Activated CD4-positive, alpha-beta T cell treated with anti-CD3 and anti-CD28 coated beads for 4 hours (primary cell): ENCODE results near the gene TNFRSF8.

Experiments used
- DNase-seq, 2 donors: peaks; one replicate each; pipeline ENCODE4 v3.0.0-alpha.2; 2020

Gene TNFRSF8

DNA sequence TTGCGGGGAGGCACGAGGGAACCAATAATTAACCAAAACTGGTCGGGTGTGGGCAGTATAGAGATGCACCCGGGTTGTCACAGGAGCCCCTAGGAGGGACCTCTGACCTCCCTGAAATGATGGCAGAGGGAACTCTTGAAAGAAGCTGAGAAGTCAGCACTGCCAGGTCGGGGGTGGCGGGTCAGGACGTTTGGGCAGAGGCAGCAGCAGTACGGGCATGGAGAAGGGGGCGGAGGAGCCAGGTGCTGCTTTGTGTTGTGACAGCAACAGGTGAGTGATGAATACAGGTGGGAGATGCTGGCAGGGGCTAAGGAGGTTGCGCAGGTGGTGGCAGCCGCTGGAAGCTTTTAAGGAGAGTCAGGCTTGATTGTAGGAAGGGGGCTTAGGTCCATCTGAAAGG is 115.4 kb downstream of the TNFRSF8 start:
- no peak for DNase-seq

DNA sequence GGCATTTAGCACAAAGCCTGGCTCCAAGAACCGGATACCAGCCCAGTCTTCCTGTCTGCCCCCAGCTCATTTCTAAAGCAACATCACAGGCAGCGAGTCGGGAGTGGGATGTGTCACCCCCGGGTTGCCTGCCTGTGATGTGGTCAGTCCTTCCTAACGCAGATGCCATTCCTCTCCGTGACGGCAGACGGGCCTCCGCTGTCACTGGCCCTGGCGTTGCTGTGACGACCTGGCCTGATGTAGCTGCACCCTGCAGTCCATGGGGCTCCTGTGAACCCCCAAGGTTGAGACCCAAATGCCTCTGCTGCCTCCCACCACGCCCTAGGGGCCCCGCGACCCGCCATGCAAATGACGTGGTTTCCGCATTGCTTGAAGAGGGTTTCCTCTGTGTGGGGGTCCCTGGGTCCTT is 116.0 kb downstream of the TNFRSF8 start:
- peak; percentile 83 to 89 for DNase-seq

DNA sequence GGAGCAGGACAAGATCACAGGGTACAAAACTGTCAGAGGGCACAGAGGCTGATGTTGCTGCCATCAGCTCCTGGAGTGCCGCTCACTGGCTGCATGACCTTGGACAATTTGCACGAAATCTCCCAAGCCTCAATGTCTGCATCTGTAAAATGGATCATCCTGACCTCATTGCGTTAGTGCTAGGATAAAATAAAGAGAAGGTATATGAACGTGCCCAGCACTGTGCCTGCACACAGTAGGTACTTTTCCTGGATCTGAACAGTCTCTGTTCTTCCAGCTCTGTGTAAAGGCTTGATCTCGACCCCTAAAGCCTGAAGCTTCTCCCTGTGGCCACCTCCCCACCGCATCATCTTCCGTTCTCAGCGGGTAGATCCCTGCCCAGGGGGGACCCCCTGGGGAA is 116.6 kb downstream of the TNFRSF8 start:
- no peak for DNase-seq

- no peak for DNase-seq
Measured at GRCh38 chr1:12180315-12180714, 117.2 kb downstream of the TNFRSF8 start.

- DNase-seq = no peak
Measured at GRCh38 chr1:12180903-12181302, 117.8 kb downstream of the TNFRSF8 start.

- DNase-seq = no peak
Measured at GRCh38 chr1:12181568-12181967, 118.5 kb downstream of the TNFRSF8 start.

DNA sequence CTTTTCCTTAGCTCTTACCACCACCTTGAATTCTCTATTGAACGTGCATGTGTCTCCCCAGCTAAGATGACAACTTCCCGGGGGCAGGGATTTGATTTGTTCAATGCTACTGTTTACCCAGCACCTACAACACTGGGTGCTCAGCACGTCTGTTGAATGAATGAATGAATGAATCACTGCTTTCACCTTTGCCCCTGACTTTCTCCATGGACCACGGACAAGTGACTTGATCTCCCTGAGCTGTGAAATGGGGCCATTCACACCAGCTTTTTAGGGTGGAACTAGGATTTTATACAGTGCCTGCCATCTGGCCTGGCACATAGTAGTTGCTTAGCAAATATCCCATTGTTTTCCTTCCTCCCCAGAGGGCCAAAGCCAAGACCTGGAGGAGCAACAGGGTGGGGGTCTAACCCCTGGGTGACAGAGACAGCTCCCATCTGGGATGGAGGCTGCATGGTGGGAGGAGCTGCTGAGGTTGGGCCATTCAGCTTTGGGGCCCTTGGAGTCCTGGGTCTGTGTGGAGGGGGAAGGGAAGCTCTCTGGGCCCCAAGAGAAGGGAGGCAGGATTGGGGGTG is 119.4 kb downstream of the TNFRSF8 start:
- no peak for DNase-seq

DNA sequence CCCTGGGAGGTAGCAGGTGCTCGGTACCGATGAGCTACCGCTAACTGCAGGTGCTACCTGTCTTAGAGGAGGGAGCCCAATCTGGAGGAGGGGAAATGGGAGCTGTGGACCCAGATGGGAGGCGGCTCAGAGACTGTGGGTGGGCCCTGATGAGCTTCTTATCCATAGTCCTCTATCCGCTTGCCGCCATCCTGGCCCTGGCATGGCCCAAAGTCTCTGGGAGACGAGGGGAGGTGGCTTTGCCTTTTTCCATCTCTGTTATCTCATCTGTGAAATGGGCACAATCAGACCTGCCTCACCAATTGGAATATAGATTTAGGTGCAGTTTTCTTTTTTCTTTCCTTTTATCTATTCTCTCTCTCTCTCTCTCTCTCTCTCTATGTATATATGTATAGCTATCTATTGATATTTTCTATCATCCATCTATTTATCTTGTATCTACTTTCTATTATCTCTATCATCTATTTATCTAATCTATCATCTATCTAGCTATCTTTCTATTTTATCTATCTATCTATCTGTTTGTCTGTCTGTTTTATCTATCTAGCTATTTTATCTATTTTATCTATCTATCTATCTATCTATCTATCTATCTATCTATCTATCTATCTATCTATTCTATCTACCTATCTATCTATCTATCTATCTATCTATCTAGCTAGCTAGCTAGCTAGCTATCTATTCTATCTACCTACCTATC is 120.1 kb downstream of the TNFRSF8 start:
- DNase-seq = no peak

- DNase-seq = no peak
Measured at GRCh38 chr1:12184008-12184681, 121.0 kb downstream of the TNFRSF8 start.

DNA sequence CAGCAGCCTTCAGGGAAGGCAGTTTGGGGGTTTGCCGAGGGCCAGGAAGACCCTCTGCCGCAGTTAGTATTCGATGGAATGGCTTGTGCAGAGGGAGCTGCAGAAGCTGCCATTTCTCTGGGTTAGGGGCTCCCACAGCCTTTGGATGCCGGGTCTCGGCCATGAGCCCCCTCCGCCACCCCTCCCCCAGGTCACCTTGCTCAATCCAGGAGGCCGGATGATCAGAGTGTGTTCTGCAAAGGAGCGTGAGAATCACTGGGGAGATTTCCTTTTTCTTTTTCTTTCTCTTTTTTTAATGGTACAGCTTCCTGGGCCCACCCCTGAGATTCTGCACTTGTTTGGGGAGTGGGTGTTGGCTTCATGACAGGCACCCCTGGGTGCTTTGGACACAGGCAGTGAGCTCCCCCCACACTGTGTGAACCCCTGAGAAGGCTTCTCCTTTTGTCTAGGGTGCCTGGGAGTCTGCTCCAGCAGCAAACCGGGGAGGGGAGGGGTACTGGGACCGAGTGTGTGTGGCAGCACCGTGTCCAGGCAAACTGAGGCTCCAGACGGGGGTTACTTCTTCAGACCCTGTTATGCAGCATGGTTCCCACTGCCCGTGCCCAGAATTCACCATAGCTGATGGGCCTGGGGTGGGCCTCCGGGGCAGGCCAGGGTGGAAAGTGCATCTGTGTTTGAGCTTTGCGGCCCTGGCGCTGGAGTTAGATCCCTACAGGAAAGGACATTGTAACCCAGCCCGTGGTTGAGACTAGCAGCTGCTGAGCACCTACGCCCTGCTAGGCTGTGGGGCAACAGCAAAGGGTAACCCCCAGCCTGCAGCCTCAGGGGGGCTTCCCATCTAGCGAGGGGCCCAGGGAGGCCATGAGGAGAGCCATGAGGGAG is 122.2 kb downstream of the TNFRSF8 start:
- DNase-seq = no peak

- no peak for DNase-seq
Measured at GRCh38 chr1:12185918-12186678, 123.0 kb downstream of the TNFRSF8 start.

DNA sequence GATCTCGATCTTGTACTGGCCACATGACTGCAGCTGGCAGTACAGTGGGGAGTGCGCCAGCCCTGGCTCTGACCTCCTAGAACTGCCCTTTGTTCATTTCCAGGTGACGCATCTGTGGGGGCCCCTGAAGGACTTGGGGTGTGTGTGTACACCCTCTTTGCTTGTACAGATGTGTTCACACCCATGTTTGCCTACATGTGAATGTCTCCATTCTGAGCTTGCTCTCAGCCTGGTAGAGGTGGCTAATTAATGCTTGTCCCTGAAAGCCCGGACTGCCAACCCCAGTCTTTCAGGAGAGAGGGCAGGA is 123.5 kb downstream of the TNFRSF8 start:
- no peak for DNase-seq

DNA sequence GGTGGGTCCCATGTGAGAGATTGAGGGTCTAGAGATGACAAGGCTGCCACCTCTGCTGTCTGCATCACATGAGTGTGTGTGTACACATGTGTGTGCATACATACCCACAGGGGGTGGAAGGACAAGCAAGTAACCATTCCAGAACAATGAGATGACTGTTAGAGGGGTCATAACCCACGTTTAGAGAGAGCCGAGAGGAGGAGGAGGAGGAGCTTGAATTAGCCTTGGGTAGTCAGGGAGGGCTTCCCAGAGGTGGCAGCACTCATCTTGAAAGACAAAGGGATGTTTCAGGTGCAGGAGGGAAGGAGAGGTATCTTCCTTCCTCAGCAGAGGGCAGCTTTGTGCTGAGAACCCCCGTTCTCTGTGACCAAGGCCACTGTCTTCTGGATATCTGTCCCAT is 125.0 kb downstream of the TNFRSF8 start:
- no peak for DNase-seq

DNA sequence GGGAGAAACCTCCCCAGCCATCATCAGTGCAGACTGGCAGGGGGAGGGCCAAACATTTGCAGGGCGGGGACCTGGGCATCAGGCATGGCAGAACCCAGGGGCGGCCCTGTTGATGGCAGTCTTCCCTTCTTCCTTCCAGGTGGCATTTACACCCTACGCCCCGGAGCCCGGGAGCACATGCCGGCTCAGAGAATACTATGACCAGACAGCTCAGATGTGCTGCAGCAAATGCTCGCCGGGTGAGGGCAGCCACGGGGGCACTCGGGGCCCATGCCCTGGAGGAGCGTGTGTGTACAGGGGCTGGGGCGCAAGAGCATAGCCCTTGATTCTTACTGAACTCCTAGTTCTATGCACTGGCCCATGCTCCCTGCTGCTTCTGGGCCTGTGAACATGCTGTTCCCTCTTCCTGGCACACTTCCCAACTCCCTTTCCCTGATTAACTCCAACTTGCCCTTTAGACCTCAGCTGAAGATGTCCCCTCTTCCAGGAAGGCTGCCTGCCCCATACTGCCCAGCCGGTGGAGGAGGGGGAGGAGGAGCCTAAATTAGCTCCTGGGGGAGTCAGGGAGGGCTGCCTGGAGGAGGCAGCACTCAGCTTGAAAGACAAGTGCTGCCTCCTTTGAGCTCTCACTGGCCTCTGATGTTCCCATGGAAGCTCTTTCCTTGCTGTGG is 125.7 kb downstream of the TNFRSF8 start:
- no peak for DNase-seq

- DNase-seq = no peak
Measured at GRCh38 chr1:12189328-12189682, 126.2 kb downstream of the TNFRSF8 start.

DNA sequence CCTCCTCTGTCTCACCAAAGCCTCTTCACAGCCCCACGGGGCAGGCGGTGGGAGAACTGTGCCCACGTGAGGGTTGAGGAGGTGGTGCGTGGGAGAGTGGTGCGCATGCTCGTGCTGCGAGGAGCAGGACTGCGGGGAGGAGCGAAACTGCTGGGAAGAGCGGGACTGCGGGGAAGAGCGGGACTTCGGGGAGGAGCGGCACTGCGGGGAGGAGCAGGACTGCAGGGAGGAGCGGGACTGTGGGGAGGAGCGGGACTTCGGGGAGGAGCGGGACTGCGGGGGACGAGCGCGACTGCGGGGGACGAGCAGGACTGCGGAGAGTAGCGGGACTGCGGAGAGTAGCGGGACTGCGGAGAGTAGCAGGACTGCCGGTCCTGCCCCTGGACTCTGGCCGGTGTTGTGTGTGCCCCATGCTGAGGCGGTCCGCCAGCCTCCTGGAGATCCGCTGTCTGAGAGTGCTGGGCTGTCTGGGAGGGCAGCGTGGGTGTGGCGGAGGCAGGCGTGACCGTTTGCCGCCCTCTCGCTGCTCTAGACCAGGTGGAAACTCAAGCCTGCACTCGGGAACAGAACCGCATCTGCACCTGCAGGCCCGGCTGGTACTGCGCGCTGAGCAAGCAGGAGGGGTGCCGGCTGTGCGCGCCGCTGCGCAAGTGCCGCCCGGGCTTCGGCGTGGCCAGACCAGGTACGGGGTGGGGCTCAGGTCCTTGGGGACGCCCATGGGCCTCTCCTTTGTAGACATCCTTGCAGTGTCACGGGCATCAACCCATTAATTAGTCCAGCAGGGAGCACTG is 128.3 kb downstream of the TNFRSF8 start:
- DNase-seq = no peak
